H1 (cell line): ENCODE measurements around the gene TUBGCP2. TPM values are rescaled to one million over a fixed set of nuclear protein-coding genes. Genes with fewer than 3 reads are reported as not detected.

Experiments used
- CTCF ChIA-PET: fragments of 300-600 bp; sonication (Branson Sonifier 250); formaldehyde crosslinking; loops from one replicate; lab custom pipeline; 2021; ENCODE audit not compliant: partially characterized antibody; lab: Charles Lee
- POLR2A ChIA-PET: fragments of 300-600 bp; sonication (Branson Sonifier 250); formaldehyde crosslinking; loops from one replicate; lab custom pipeline; 2021; ENCODE audit warnings: inconsistent platforms; ENCODE audit not compliant: partially characterized antibody; lab: Charles Lee
- DNase-seq, 2 experiments: peaks; one replicate each; pipeline versions ENCODE4 v3.0.0 to v3.0.0-alpha.2; 2010 to 2022; ENCODE audit warnings: low spot score in 2 of 2, low read depth in 1 of 2, mixed read lengths in 1 of 2
- FAIRE-seq: peaks from 2 replicates; lab custom pipeline; 2011; peaks lifted over from hg19 to GRCh38; lab: Jason Lieb, UNC
- H2AFZ ChIP-seq: 2 replicates; pipeline ENCODE4 v1.8.1; 2012; ENCODE audit warnings: low read length, inconsistent platforms
- H2AK5ac ChIP-seq: 2 replicates; pipeline ENCODE4 v1.6.1; 2013; ENCODE audit warnings: low read depth, low read length
- H2BK120ac ChIP-seq: replicated peaks from 2 replicates; pipeline ENCODE3; 2013; ENCODE audit warnings: low read depth, low read length, inconsistent platforms
- H2BK12ac ChIP-seq: 2 replicates; pipeline ENCODE4 v1.6.1; 2013; ENCODE audit warnings: low read depth, low read length
- H2BK15ac ChIP-seq: 2 replicates; pipeline ENCODE4 v1.6.1; 2013; ENCODE audit warnings: low read length
- H2BK20ac ChIP-seq: 2 replicates; pipeline ENCODE4 v1.6.1; 2013; ENCODE audit warnings: low read length
- H2BK5ac ChIP-seq: 2 replicates; pipeline ENCODE4 v1.6.1; 2013; ENCODE audit warnings: low read depth, low read length
- H3K14ac ChIP-seq: 2 replicates; pipeline ENCODE4 v1.6.1; 2013; ENCODE audit warnings: inconsistent platforms; ENCODE audit not compliant: insufficient read length
- H3K18ac ChIP-seq: 2 replicates; pipeline ENCODE4 v1.6.1; 2013; ENCODE audit warnings: low read length; ENCODE audit errors: extremely low read depth
- H3K23ac ChIP-seq: 2 replicates; pipeline ENCODE4 v1.6.1; 2013; ENCODE audit warnings: inconsistent platforms; ENCODE audit not compliant: insufficient read length
- H3K23me2 ChIP-seq: 2 replicates; pipeline ENCODE4 v1.6.1; 2013; ENCODE audit warnings: low read depth, low read length
- H3K27ac ChIP-seq: 2 replicates; pipeline ENCODE4 v1.6.1; 2011; ENCODE audit warnings: low read depth, low read length, inconsistent platforms
- H3K27me3 ChIP-seq, 4 experiments: replicated peaks in 1 of 4; 1 replicate in 1 of 4; 2 replicates in 3 of 4; pipeline versions ENCODE4 v1.6.1 to v1.8.1; 2011 to 2013; ENCODE audit warnings: low read length in 3 of 4, mild to moderate bottlenecking in 3 of 4, inconsistent platforms in 2 of 4, mixed read lengths in 2 of 4, moderate library complexity in 1 of 4; ENCODE audit not compliant: control insufficient read depth in 3 of 4, insufficient read depth in 3 of 4; ENCODE audit errors: extremely low read depth in 1 of 4
- H3K36me3 ChIP-seq, 4 experiments: 2 replicates each; pipeline versions ENCODE4 v1.6.1 to v1.8.1; 2011 to 2013; ENCODE audit warnings: mild to moderate bottlenecking in 4 of 4, low read length in 3 of 4, moderate library complexity in 2 of 4, control low read depth in 1 of 4, inconsistent platforms in 1 of 4; ENCODE audit not compliant: insufficient read depth in 4 of 4, control insufficient read depth in 2 of 4
- H3K4ac ChIP-seq: replicated peaks from 2 replicates; pipeline ENCODE3; 2013; ENCODE audit warnings: low read length, low read depth, mixed read lengths, inconsistent platforms; ENCODE audit not compliant: insufficient read length
- H3K4me1 ChIP-seq, 4 experiments: replicated peaks in 1 of 4; 1 replicate in 1 of 4; 2 replicates in 3 of 4; pipeline versions ENCODE4 v1.6.1 to v1.8.1; 2011 to 2013; ENCODE audit warnings: low read length in 3 of 4, inconsistent platforms in 2 of 4, mixed read lengths in 1 of 4; ENCODE audit not compliant: insufficient read depth in 4 of 4, control insufficient read depth in 3 of 4
- H3K4me2 ChIP-seq, 2 experiments: 2 replicates each; pipeline versions ENCODE4 v1.6.1 to v1.8.1; 2011 to 2013; ENCODE audit warnings: low read depth in 2 of 2, low read length in 2 of 2, control low read depth in 1 of 2, inconsistent platforms in 1 of 2, mild to moderate bottlenecking in 1 of 2; ENCODE audit not compliant: insufficient read depth in 1 of 2
- H3K4me3 ChIP-seq, 4 experiments: fragments of 200-600, 300-600 bp in 1 of 4; sonication (generic), shearing (Covaris generic), sonication (Bioruptor Twin) in 1 of 4; 2 replicates each; pipeline versions ENCODE4 v1.5.1 to v1.8.1; 2011 to 2016; ENCODE audit warnings: low read length in 4 of 4, low read depth in 3 of 4, control low read depth in 2 of 4, inconsistent platforms in 2 of 4, mild to moderate bottlenecking in 2 of 4, mixed read lengths in 1 of 4, moderate library complexity in 1 of 4; ENCODE audit not compliant: insufficient read depth in 2 of 4; ENCODE audit errors: extremely low read depth in 1 of 4
- H3K56ac ChIP-seq: replicated peaks from 2 replicates; pipeline ENCODE3; 2013; ENCODE audit warnings: low read depth, mild to moderate bottlenecking, mixed read lengths, low read length, inconsistent platforms; ENCODE audit not compliant: insufficient read length
- H3K79me1 ChIP-seq: 2 replicates; pipeline ENCODE4 v1.6.1; 2013; ENCODE audit warnings: low read depth, low read length, control low read depth
- H3K79me2 ChIP-seq, 2 experiments: 2 replicates each; pipeline versions ENCODE4 v1.6.1 to v1.8.1; 2012 to 2013; ENCODE audit warnings: low read length in 2 of 2, mild to moderate bottlenecking in 2 of 2, inconsistent platforms in 1 of 2; ENCODE audit not compliant: insufficient read depth in 2 of 2, control insufficient read depth in 1 of 2
- H3K9ac ChIP-seq, 4 experiments: replicated peaks in 1 of 4; 1 replicate in 1 of 4; 2 replicates in 3 of 4; pipeline versions ENCODE4 v1.6.1 to v1.8.1; 2011 to 2013; ENCODE audit warnings: low read depth in 3 of 4, low read length in 3 of 4, control low read depth in 2 of 4, mild to moderate bottlenecking in 2 of 4, moderate library complexity in 2 of 4, inconsistent platforms in 1 of 4; ENCODE audit errors: extremely low read depth in 1 of 4
- H3K9me3 ChIP-seq, 2 experiments: 2 replicates each; pipeline versions ENCODE4 v1.6.1 to v1.8.1; 2012 to 2013; ENCODE audit warnings: mild to moderate bottlenecking in 2 of 2, moderate library complexity in 2 of 2, control low read depth in 1 of 2, inconsistent platforms in 1 of 2, low read depth in 1 of 2, low read length in 1 of 2, mixed read lengths in 1 of 2; ENCODE audit not compliant: insufficient read depth in 2 of 2
- H4K20me1 ChIP-seq, 2 experiments: replicated peaks in 1 of 2; 2 replicates each; pipeline versions ENCODE3 to v1.8.1; 2011 to 2013; ENCODE audit warnings: inconsistent platforms in 2 of 2, low read length in 2 of 2, mild to moderate bottlenecking in 1 of 2; ENCODE audit not compliant: insufficient read depth in 2 of 2, control insufficient read depth in 1 of 2
- H4K5ac ChIP-seq: 2 replicates; pipeline ENCODE4 v1.6.1; 2013; ENCODE audit warnings: low read length, low read depth, mixed read lengths, inconsistent platforms; ENCODE audit not compliant: insufficient read length
- H4K8ac ChIP-seq: 2 replicates; pipeline ENCODE4 v1.8.0; 2013; ENCODE audit warnings: mild to moderate bottlenecking, moderate library complexity, low read length, inconsistent platforms; ENCODE audit not compliant: insufficient read depth; ENCODE audit errors: extremely low read depth
- H4K91ac ChIP-seq: replicated peaks from 2 replicates; pipeline ENCODE3; 2013; ENCODE audit warnings: low read length, mixed read lengths, inconsistent platforms; ENCODE audit not compliant: insufficient read length
- BACH1 ChIP-seq: IDR thresholded peaks from 2 replicates; pipeline ENCODE4 v1.6.1; 2012; ENCODE audit warnings: low read length, improper control_type of control experiment
- BRCA1 ChIP-seq: IDR thresholded peaks from 2 replicates; pipeline ENCODE4 v1.6.1; 2012; ENCODE audit warnings: low read depth, low read length, improper control_type of control experiment
- CBX5 ChIP-seq: fragments of 300-800, 300-1000 bp; sonication (generic); IDR thresholded peaks from 2 replicates; pipeline ENCODE4 v1.7.1; 2016; ENCODE audit warnings: antibody characterized with exemption, low read length, low read depth
- CBX8 ChIP-seq: fragments of 300-800, 300-1000 bp; sonication (generic); IDR thresholded peaks from 2 replicates; pipeline ENCODE4 v1.7.1; 2016; ENCODE audit warnings: low read depth, low read length, borderline replicate concordance
- CHD1 ChIP-seq: IDR thresholded peaks from 2 replicates; pipeline ENCODE4 v1.6.1; 2012; ENCODE audit warnings: low read depth, low read length, improper control_type of control experiment
- EP300 ChIP-seq, 2 experiments: IDR thresholded peaks; 1 replicate in 1 of 2; 2 replicates in 1 of 2; pipeline ENCODE4 v1.6.1; 2011 to 2012; ENCODE audit warnings: low read depth in 2 of 2, low read length in 2 of 2, mild to moderate bottlenecking in 2 of 2, borderline replicate concordance in 1 of 2, inconsistent platforms in 1 of 2, moderate library complexity in 1 of 2
- FOSL1 ChIP-seq: IDR thresholded peaks from 2 replicates; pipeline ENCODE4 v1.6.1; 2011; ENCODE audit warnings: mild to moderate bottlenecking, low read depth, low read length, moderate library complexity; ENCODE audit not compliant: insufficient read depth
- SP2 ChIP-seq: IDR thresholded peaks from 2 replicates; pipeline ENCODE4 v1.6.1; 2012; ENCODE audit warnings: mild to moderate bottlenecking, low read length, inconsistent platforms
- SP4 ChIP-seq: IDR thresholded peaks from 2 replicates; pipeline ENCODE4 v1.6.1; 2012; ENCODE audit warnings: low read length, inconsistent platforms
- SUZ12 ChIP-seq: fragments of 200-600 bp; sonication (generic); IDR thresholded peaks from 2 replicates; pipeline ENCODE4 v1.6.1; 2012; ENCODE audit warnings: mild to moderate bottlenecking, inconsistent platforms, low read length, moderate library complexity, mixed read lengths
- TAF7 ChIP-seq: optimal IDR thresholded peaks from 2 replicates; pipeline ENCODE3; 2011; ENCODE audit warnings: low read depth, mild to moderate bottlenecking, inconsistent platforms, low read length, moderate library complexity, borderline replicate concordance
- YY1 ChIP-seq: IDR thresholded peaks from 2 replicates; pipeline ENCODE4 v1.6.1; 2011; ENCODE audit warnings: low read depth, mild to moderate bottlenecking, low read length
- WGBS, 2 experiments: shearing (Covaris generic) in 1 of 2; methylation state at CpG; one replicate each; pipeline versions ENCODE4 v1.1.6 to v1.1.7; 2013 to 2015; ENCODE audit warnings: low lambda C conversion rate in 2 of 2, mixed read lengths in 2 of 2, inconsistent platforms in 1 of 2, low coverage in 1 of 2, missing lambda C conversion rate in 1 of 2; ENCODE audit not compliant: insufficient replicate concordance in 2 of 2, insufficient coverage in 1 of 2, insufficient read length in 1 of 2; ENCODE audit errors: extremely low coverage in 1 of 2, missing lambda C conversion rate in 1 of 2; 5-methylcytosine and 5-hydroxymethylcytosine counted together
- polyA plus RNA-seq, 7 experiments: library from polyadenylated mRNA; depleted of rRNA in 3 of 7; stranded (reverse) in 5 of 7; unstranded in 2 of 7; fragments of >200 nt in 5 of 7; fragments of 200-250 nt in 2 of 7; gene quantifications; 1 replicate in 5 of 7; 2 replicates in 1 of 7; 4 replicates in 1 of 7; pipeline versions ENCODE4 v1.2.1 to v1.2.3, GENCODE V29; 2011 to 2013; ENCODE audit warnings: missing spikeins in 2 of 7, mixed read lengths in 2 of 7
- total RNA-seq: library from RNA; stranded (reverse); fragmentation: NEBNext Ultra II Directional; extraction: Animal tissue kit (Norgen Biotek cat#: 25700); gene quantifications from 2 replicates; pipeline ENCODE4 v1.2.1, GENCODE V29; 2021

TUBGCP2 gene
- total and polyA plus RNA-seq, 2 of the 8 experiments (the other 6 are each of a cell fraction or from before 2014, with no cell fraction given): 34.9 to 51.9 TPM

DNA sequence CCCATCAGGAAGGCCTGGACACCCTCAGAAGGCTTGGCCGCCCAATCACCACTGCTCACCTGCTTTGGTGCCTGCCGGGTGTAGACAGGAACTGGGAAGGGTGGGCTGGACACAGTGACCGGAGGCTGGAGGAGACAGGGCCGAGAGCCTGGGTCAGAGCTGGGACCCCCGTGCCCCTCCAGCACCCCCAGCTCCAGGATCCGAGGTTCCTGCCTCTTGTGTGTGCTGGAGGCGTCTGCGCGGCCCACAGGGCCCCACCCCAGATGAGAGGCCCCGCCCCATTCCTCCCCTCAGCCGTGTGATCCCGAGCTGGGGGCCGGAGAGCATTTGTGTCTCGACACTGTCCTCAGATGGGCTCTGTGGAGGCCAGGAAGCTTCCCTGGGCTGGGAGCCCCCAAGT, 41.4 kb downstream of the TUBGCP2 start:
- H3K23ac ChIP-seq: no peak overlapping the region
- POLR2A ChIA-PET: interaction anchor here (0.6 to 2.6 kb wide), 7 partner anchors 8 to 305 kb away, joined by 3 to 11 read pairs (median 4); no protein-coding TSS in a partner anchor
- WGBS, 2 experiments: 87% methylated on average over 10 of the region's 14 CpGs; no CpG with 5 or more reads in 1 of the 2 experiments

More for the DNA sequence above, 41.4 kb downstream of the TUBGCP2 start:
- Histone ChIP-seq H2AK5ac (peak overlapping the region; percentile 86; the same call in 1 of the 2 replicates), H3K4me2 (no peak overlapping the region), H3K27ac (no peak overlapping the region), H2BK20ac (no peak overlapping the region), H2AFZ (0 out of 2 replicates have a peak overlapping the region, but pooled peaks have one; percentile 45), H4K20me1 (peaks cover 0 to 1% of the 10 kb centered on the region in 2 experiments), H2BK120ac (no peak overlapping the region), H3K56ac (no peak overlapping the region), H2BK15ac (0 out of 2 replicates have a peak overlapping the region, but pooled peaks have one; percentile 61), H3K27me3 (peaks cover 0 to 13% (median 7%) of the 10 kb centered on the region in 4 experiments; a peak in 6 of 7 replicates), H3K18ac (0 out of 2 replicates have a peak overlapping the region, but pooled peaks have one; percentile 32), H2BK5ac (no peak overlapping the region), H3K4ac (no peak overlapping the region), H2BK12ac (0 out of 2 replicates have a peak overlapping the region, but pooled peaks have one; percentile 27), H3K14ac (no peak overlapping the region), H3K9me3 (no peaks in the 10 kb centered on the region), H4K91ac (no peak overlapping the region), H3K4me1 (peaks cover 0 to 7% (median 1%) of the 10 kb centered on the region in 4 experiments; a peak in 5 of 7 replicates), H4K5ac (no peak overlapping the region), H3K79me1 (no peaks in the 10 kb centered on the region), H3K4me3 (no peak overlapping the region), H3K9ac (no peak overlapping the region), H3K36me3 (no peaks in the 10 kb centered on the region)
- CTCF ChIA-PET: interaction anchor here (0.7 to 2.5 kb wide), 10 partner anchors 9 to 123 kb away, joined by 3 to 15 read pairs (median 4); partner anchors contain the start of gene ADAM8
- no peak for FAIRE-seq
- no peak for DNase-seq
- no peak for TF ChIP-seq TAF7
- TF ChIP-seq SUZ12: no peak
- TF ChIP-seq FOSL1: no peak
- no peak for TF ChIP-seq CBX5
- no peak for TF ChIP-seq CHD1
- TF ChIP-seq YY1: no peak
- no peak for TF ChIP-seq BRCA1
- no peak for TF ChIP-seq SP4
- TF ChIP-seq BACH1: no peak
- no peak for TF ChIP-seq EP300 (IDR thresholded peaks at IDR 0.05; ENCODE audit: borderline replicate concordance in 1 of 2, low read depth in 2 of 2, low read length in 2 of 2)
- no peak for TF ChIP-seq SP2
- no peak for TF ChIP-seq CBX8
- TF ChIP-seq, all 59 proteins: peak for 0
- Histone ChIP-seq H4K8ac (no peak overlapping the region), H3K79me2 (no peaks in the 10 kb centered on the region), H3K23me2 (no peaks in the 10 kb centered on the region)
